OCI-LY7 (cell line): ENCODE measurements around the gene CNGA4. TPM values are rescaled to one million over a fixed set of nuclear protein-coding genes. Genes with fewer than 3 reads are reported as not detected.

Source experiments
- BruUV-seq: library from RNA; stranded (reverse); fragments of 400-500 nt; replicated peaks from 2 replicates; lab custom pipeline; 2021; lab: Mats Ljungman, UMichigan
- CTCF ChIA-PET: fragments of 300-600 bp; sonication (Branson Sonifier 250); formaldehyde crosslinking; loops from one replicate; lab custom pipeline; 2022; ENCODE audit warnings: antibody characterized with exemption; ENCODE audit not compliant: unreplicated experiment; lab: Charles Lee
- POLR2A ChIA-PET: fragments of 300-600 bp; sonication (Branson Sonifier 250); formaldehyde crosslinking; loops from one replicate; lab custom pipeline; 2022; ENCODE audit warnings: antibody characterized with exemption; lab: Charles Lee
- DNase-seq: peaks from one replicate; pipeline ENCODE4 v3.0.0-alpha.2; 2015; ENCODE audit warnings: low spot score
- H2AFZ ChIP-seq: fragments of 200-600 bp; sonication (generic), shearing (Covaris generic); 2 replicates; pipeline ENCODE4 v1.6.1; 2014; ENCODE audit warnings: mild to moderate bottlenecking, antibody characterized with exemption, low read length, moderate library complexity
- H3K27ac ChIP-seq: fragments of 200-600 bp; sonication (generic); 2 replicates; pipeline ENCODE4 v1.5.1; 2014; ENCODE audit warnings: mixed run types, low read depth, mild to moderate bottlenecking, moderate library complexity, low read length, inconsistent platforms; ENCODE audit not compliant: poor library complexity, severe bottlenecking
- H3K36me3 ChIP-seq: fragments of 200-600 bp; sonication (generic); 2 replicates; pipeline ENCODE4 v1.6.1; 2014; ENCODE audit warnings: mild to moderate bottlenecking, antibody characterized with exemption, low read length, moderate library complexity, mixed read lengths; ENCODE audit not compliant: insufficient read depth
- H3K4me1 ChIP-seq: fragments of 200-600 bp; sonication (generic); 2 replicates; pipeline ENCODE4 v1.5.1; 2014; ENCODE audit warnings: mild to moderate bottlenecking, low read length; ENCODE audit not compliant: insufficient read depth, poor library complexity, severe bottlenecking
- H3K4me2 ChIP-seq: fragments of 200-600 bp; sonication (generic); 2 replicates; pipeline ENCODE4 v1.6.1; 2014; ENCODE audit warnings: mild to moderate bottlenecking, low read length
- H3K4me3 ChIP-seq: fragments of 200-600 bp; sonication (generic); 2 replicates; pipeline ENCODE4 v1.5.1; 2014; ENCODE audit warnings: mild to moderate bottlenecking, low read depth, low read length; ENCODE audit not compliant: poor library complexity, severe bottlenecking
- H3K79me2 ChIP-seq: fragments of 200-600 bp; sonication (generic); 2 replicates; pipeline ENCODE4 v1.6.1; 2016; ENCODE audit warnings: low read depth, mild to moderate bottlenecking, low read length, moderate library complexity, mixed read lengths; ENCODE audit not compliant: insufficient read depth
- H3K9me2 ChIP-seq: fragments of 200-600 bp; sonication (generic); 2 replicates; pipeline ENCODE4 v1.6.1; 2016; ENCODE audit warnings: mild to moderate bottlenecking, low read length, mixed read lengths; ENCODE audit not compliant: insufficient read depth
- H3K9me3 ChIP-seq: fragments of 200-600 bp; sonication (generic); 2 replicates; pipeline ENCODE4 v1.6.1; 2014; ENCODE audit warnings: mild to moderate bottlenecking, mixed run types, low read length, mixed read lengths
- H4K20me1 ChIP-seq: fragments of 200-600 bp; sonication (generic); 2 replicates; pipeline ENCODE4 v1.6.1; 2014; ENCODE audit warnings: mild to moderate bottlenecking, antibody characterized with exemption, low read length, moderate library complexity, mixed read lengths; ENCODE audit not compliant: insufficient read depth
- EZH2phosphoT487 ChIP-seq: fragments of 200-600 bp; sonication (generic); IDR thresholded peaks from 2 replicates; pipeline ENCODE4 v1.6.1; 2018; ENCODE audit warnings: low read depth, borderline replicate concordance, mild to moderate bottlenecking, mixed run types, antibody characterized with exemption, low read length, moderate library complexity, mixed read lengths
- intact Hi-C: fragments of 100-400 bp; cut with micrococcal nuclease; formaldehyde crosslinking; loops from one replicate; pipeline ENCODE4 v1.10.0; 2022; ENCODE audit not compliant: unreplicated experiment
- total RNA-seq, 2 experiments: library from RNA; depleted of rRNA in 1 of 2; stranded (reverse); fragments of >200 nt in 1 of 2; shearing (Covaris generic) in 1 of 2; gene quantifications; 2 replicates each; pipeline ENCODE4 v1.2.3, GENCODE V29; 2014 to 2022
- TF ChIP-seq, protein P1 (sequence below): fragments of 200-600 bp; sonication (generic); conservative IDR thresholded peaks from 2 replicates; pipeline ENCODE4 v1.5.1; 2014; ENCODE audit warnings: mild to moderate bottlenecking, antibody characterized with exemption, low read length, moderate library complexity, mixed read lengths

The CNGA4 gene
- total RNA-seq, 2 experiments from 2014 or later: 0.28 to 0.97 TPM

DNA sequence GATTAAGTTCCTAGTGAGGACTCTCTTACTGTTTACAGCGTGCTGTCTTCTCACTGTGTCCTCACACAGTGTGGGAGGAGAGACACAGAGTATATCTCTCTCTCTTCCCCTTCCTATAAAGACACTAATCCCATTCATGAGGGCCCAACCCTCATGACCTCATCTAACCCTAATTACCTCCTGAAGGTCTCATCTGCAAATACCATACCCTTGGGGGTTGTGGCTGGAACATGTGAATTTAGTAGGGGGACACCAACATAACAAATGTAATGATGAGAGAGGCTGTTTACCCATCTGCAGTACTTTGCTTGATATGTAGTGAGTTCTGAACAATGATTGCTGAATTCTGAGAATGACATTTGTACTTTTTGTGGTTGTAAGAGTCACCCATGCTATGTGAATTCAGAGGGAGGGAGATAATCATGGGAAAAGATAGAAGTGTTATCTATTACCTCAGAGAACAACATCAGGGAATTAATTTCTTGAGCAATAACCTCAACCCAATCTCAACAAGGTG lies 44.8 kb upstream of the CNGA4 start:
- no peaks in the 10 kb centered on the region for H3K4me1 ChIP-seq
- intact Hi-C loops: no loop called here

DNA sequence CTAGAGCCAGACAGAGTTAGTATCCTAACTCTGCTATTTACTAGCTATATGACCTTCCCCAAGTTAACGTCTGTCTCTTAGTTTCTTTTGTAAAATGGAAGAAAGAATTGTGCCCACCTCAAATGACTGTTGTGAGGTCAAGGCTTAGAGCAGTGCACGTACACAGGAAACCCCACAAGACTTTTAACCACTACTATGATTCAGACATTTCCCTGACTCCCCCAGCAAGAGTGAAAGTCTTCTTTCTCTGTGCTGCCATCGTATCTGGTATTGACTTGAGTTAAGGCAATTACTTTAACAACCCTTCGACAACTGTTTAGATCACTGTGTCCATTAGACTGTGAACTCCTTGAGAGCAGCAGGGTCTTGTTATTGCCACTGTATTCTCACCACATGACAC lies 42.5 kb upstream of the CNGA4 start:
- H3K27ac ChIP-seq: no peak overlapping the region
- no peak for DNase-seq
- TF ChIP-seq, protein P1, sequence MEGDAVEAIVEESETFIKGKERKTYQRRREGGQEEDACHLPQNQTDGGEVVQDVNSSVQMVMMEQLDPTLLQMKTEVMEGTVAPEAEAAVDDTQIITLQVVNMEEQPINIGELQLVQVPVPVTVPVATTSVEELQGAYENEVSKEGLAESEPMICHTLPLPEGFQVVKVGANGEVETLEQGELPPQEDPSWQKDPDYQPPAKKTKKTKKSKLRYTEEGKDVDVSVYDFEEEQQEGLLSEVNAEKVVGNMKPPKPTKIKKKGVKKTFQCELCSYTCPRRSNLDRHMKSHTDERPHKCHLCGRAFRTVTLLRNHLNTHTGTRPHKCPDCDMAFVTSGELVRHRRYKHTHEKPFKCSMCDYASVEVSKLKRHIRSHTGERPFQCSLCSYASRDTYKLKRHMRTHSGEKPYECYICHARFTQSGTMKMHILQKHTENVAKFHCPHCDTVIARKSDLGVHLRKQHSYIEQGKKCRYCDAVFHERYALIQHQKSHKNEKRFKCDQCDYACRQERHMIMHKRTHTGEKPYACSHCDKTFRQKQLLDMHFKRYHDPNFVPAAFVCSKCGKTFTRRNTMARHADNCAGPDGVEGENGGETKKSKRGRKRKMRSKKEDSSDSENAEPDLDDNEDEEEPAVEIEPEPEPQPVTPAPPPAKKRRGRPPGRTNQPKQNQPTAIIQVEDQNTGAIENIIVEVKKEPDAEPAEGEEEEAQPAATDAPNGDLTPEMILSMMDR: no peak
- TF ChIP-seq EZH2phosphoT487: no peak

More for the DNA sequence above, 44.8 kb upstream of the CNGA4 start:
- no TSS peak for BruUV-seq
- Histone ChIP-seq H3K9me2 (no peaks in the 10 kb centered on the region), H3K4me3 (no peak overlapping the region), H3K36me3 (no peaks in the 10 kb centered on the region), H3K27ac (no peak overlapping the region), H3K9me3 (no peaks in the 10 kb centered on the region), H3K4me2 (no peak overlapping the region), H2AFZ (no peak overlapping the region), H4K20me1 (no peaks in the 10 kb centered on the region), H3K79me2 (no peaks in the 10 kb centered on the region)
- TF ChIP-seq EZH2phosphoT487: no peak
- TF ChIP-seq, protein P1: no peak
- ChIA-PET CTCF (no interaction called here), POLR2A (no interaction called here)
- no peak for DNase-seq

DNA sequence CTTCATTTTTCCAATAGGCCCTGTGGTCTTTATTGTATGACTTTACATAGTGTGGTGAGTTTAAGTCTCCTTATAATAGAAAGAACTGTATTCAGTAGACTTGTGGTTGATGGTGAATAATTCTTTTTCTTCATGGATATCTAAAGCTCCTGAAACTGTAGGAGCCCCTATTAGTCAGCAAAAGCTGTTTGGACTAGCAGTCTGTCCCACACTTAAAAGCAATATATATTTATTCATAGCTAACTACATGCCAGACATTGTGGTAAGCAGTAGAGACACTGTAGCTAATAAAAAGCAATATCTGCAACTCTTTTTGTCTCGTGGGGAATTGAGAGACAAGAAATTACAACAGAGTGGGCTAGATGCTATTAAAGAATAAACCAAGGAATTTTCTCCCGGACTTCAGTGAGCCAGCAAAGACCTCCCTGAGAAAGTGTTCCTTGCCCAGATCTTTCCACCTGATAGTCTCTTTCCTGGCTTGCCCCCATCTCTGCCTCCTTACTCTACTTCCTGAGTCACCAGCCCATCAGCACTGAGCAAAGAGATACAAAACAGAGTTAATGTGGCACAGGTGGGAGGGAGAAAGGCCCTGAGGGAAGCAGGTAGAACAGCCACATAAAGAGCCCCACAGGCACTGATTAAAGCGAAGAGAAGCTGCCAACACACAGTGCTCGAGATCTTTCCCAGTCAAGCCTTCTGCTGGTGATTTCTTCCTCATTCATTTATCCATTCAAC lies 41.3 kb upstream of the CNGA4 start:
- H3K4me2 ChIP-seq: no peak overlapping the region
- no peaks in the 10 kb centered on the region for H4K20me1 ChIP-seq
- H3K79me2 ChIP-seq: no peaks in the 10 kb centered on the region
- H3K36me3 ChIP-seq: no peaks in the 10 kb centered on the region
- H3K27ac ChIP-seq: no peak overlapping the region
- intact Hi-C loops: no loop called here
- ChIA-PET POLR2A (interaction anchor here (0.5 to 0.8 kb wide), 2 partner anchors 16 to 152 kb away, joined by 3 read pairs; no protein-coding TSS in a partner anchor), CTCF (no interaction called here)
- no peaks in the 10 kb centered on the region for H3K9me2 ChIP-seq
- TF ChIP-seq, protein P1: no peak
- no peak for TF ChIP-seq EZH2phosphoT487
- H3K4me3 ChIP-seq: no peak overlapping the region
- H3K9me3 ChIP-seq: no peaks in the 10 kb centered on the region
- no TSS peak for BruUV-seq
- H2AFZ ChIP-seq: no peak overlapping the region
- no peaks in the 10 kb centered on the region for H3K4me1 ChIP-seq
- DNase-seq: no peak

More for the DNA sequence above, 42.5 kb upstream of the CNGA4 start:
- ChIA-PET POLR2A (interaction anchor here (0.6 kb wide), 1 partner anchor 121 kb away, joined by 3 read pairs; no protein-coding TSS in a partner anchor), CTCF (no interaction called here)
- Histone ChIP-seq H3K79me2 (no peaks in the 10 kb centered on the region), H4K20me1 (no peaks in the 10 kb centered on the region), H3K4me3 (no peak overlapping the region), H3K9me2 (no peaks in the 10 kb centered on the region), H3K9me3 (no peaks in the 10 kb centered on the region), H3K4me2 (no peak overlapping the region), H2AFZ (no peak overlapping the region), H3K4me1 (no peaks in the 10 kb centered on the region), H3K36me3 (no peaks in the 10 kb centered on the region)
- no TSS peak for BruUV-seq
- intact Hi-C loops: no loop called here
